ENCODE measurements around the gene LMO7. TPM values are rescaled to one million over a fixed set of nuclear protein-coding genes. Genes with fewer than 3 reads are reported as not detected.

Gene LMO7
- total RNA-seq, 1 donor from 2014 or later: 3.2 TPM

- intact Hi-C loops (cut with micrococcal nuclease): no loop called here
- peaks cover 11% of the 10 kb centered on the region for H3K4me1 Mint-ChIP-seq (ENCODE audit: low read depth)
- no peak overlapping the region for H3K27ac Mint-ChIP-seq
- no peak overlapping the region for H3K4me3 Mint-ChIP-seq
- H3K27me3 Mint-ChIP-seq (ENCODE audit: insufficient read depth): no peaks in the 10 kb centered on the region
- no peak for DNase-seq (ENCODE audit: low spot score)
- H3K9me3 Mint-ChIP-seq: no peaks in the 10 kb centered on the region
- H3K36me3 Mint-ChIP-seq (ENCODE audit: low read depth): peaks cover 3% of the 10 kb centered on the region
Measured at GRCh38 chr13:75794663-75795062, 158.5 kb downstream of the LMO7 start.

GRCh38 chr13:75795274-75795673, 159.1 kb downstream of the LMO7 start:
- no peak overlapping the region for H3K4me3 Mint-ChIP-seq
- no peak for DNase-seq (ENCODE audit: low spot score)
- no peak overlapping the region for H3K27ac Mint-ChIP-seq
- peaks cover 16% of the 10 kb centered on the region for H3K4me1 Mint-ChIP-seq (ENCODE audit: low read depth)
- H3K36me3 Mint-ChIP-seq (ENCODE audit: low read depth): peaks cover 3% of the 10 kb centered on the region
- H3K27me3 Mint-ChIP-seq (ENCODE audit: insufficient read depth): no peaks in the 10 kb centered on the region
- no peaks in the 10 kb centered on the region for H3K9me3 Mint-ChIP-seq
- intact Hi-C loops (cut with micrococcal nuclease): no loop called here

GRCh38 chr13:75796825-75797224, 160.7 kb downstream of the LMO7 start:
- Mint-ChIP-seq H3K4me3 (no peak overlapping the region), H3K4me1 (ENCODE audit: low read depth) (peaks cover 23% of the 10 kb centered on the region), H3K36me3 (ENCODE audit: low read depth) (peaks cover 6% of the 10 kb centered on the region), H3K27ac (no peak overlapping the region), H3K9me3 (no peaks in the 10 kb centered on the region), H3K27me3 (ENCODE audit: insufficient read depth) (no peaks in the 10 kb centered on the region)
- no peak for DNase-seq (ENCODE audit: low spot score)
- intact Hi-C loops (cut with micrococcal nuclease): no loop called here

GRCh38 chr13:75797239-75797638, 161.1 kb downstream of the LMO7 start:
- Mint-ChIP-seq H3K36me3 (ENCODE audit: low read depth) (peaks cover 7% of the 10 kb centered on the region), H3K27ac (no peak overlapping the region), H3K4me3 (no peak overlapping the region), H3K4me1 (ENCODE audit: low read depth) (peaks cover 26% of the 10 kb centered on the region), H3K9me3 (no peaks in the 10 kb centered on the region), H3K27me3 (ENCODE audit: insufficient read depth) (no peaks in the 10 kb centered on the region)
- intact Hi-C loops (cut with micrococcal nuclease): no loop called here
- no peak for DNase-seq (ENCODE audit: low spot score)

- Mint-ChIP-seq H3K36me3 (ENCODE audit: low read depth) (peaks cover 7% of the 10 kb centered on the region), H3K9me3 (no peaks in the 10 kb centered on the region), H3K4me3 (no peak overlapping the region), H3K4me1 (ENCODE audit: low read depth) (peaks cover 31% of the 10 kb centered on the region), H3K27me3 (ENCODE audit: insufficient read depth) (no peaks in the 10 kb centered on the region), H3K27ac (no peak overlapping the region)
- DNase-seq (ENCODE audit: low spot score): no peak
- intact Hi-C loops (cut with micrococcal nuclease): no loop called here
Measured at GRCh38 chr13:75797719-75798118, 161.6 kb downstream of the LMO7 start.

- no peaks in the 10 kb centered on the region for H3K27me3 Mint-ChIP-seq (ENCODE audit: insufficient read depth)
- DNase-seq (ENCODE audit: low spot score): no peak
- intact Hi-C loops (cut with micrococcal nuclease): no loop called here
Measured at GRCh38 chr13:75798353-75799255, 162.5 kb downstream of the LMO7 start.

GRCh38 chr13:75800545-75800944, 164.4 kb downstream of the LMO7 start:
- DNase-seq (ENCODE audit: low spot score): no peak
- intact Hi-C loops (cut with micrococcal nuclease): loop anchor here (2.0 to 5.0 kb wide), 3 partner anchors 38 to 103 kb away; no protein-coding TSS in a partner anchor
- H3K27me3 Mint-ChIP-seq (ENCODE audit: insufficient read depth): no peaks in the 10 kb centered on the region
- no peak overlapping the region for H3K27ac Mint-ChIP-seq
- H3K4me1 Mint-ChIP-seq (ENCODE audit: low read depth): peaks cover 43% of the 10 kb centered on the region
- no peaks in the 10 kb centered on the region for H3K9me3 Mint-ChIP-seq
- H3K36me3 Mint-ChIP-seq (ENCODE audit: low read depth): peaks cover 5% of the 10 kb centered on the region
- no peak overlapping the region for H3K4me3 Mint-ChIP-seq

More at GRCh38 chr13:75798353-75799255, 162.5 kb downstream of the LMO7 start:
- H3K4me3 Mint-ChIP-seq: no peak overlapping the region
- H3K27ac Mint-ChIP-seq: no peak overlapping the region
- peaks cover 40% of the 10 kb centered on the region for H3K4me1 Mint-ChIP-seq (ENCODE audit: low read depth)
- no peaks in the 10 kb centered on the region for H3K9me3 Mint-ChIP-seq
- H3K36me3 Mint-ChIP-seq (ENCODE audit: low read depth): peaks cover 7% of the 10 kb centered on the region

GRCh38 chr13:75801388-75801945, 165.3 kb downstream of the LMO7 start:
- no peak for DNase-seq (ENCODE audit: low spot score)
- intact Hi-C loops (cut with micrococcal nuclease): loop anchor here (2.0 to 5.0 kb wide), 3 partner anchors 39 to 104 kb away; no protein-coding TSS in a partner anchor
- Mint-ChIP-seq H3K27me3 (ENCODE audit: insufficient read depth) (no peaks in the 10 kb centered on the region), H3K4me1 (ENCODE audit: low read depth) (peaks cover 43% of the 10 kb centered on the region), H3K9me3 (no peaks in the 10 kb centered on the region), H3K4me3 (no peak overlapping the region), H3K36me3 (ENCODE audit: low read depth) (peaks cover 5% of the 10 kb centered on the region), H3K27ac (no peak overlapping the region)

GRCh38 chr13:75802161-75802560, 166.0 kb downstream of the LMO7 start:
- DNase-seq (ENCODE audit: low spot score): no peak
- H3K4me3 Mint-ChIP-seq: no peak overlapping the region
- peaks cover 5% of the 10 kb centered on the region for H3K36me3 Mint-ChIP-seq (ENCODE audit: low read depth)
- no peaks in the 10 kb centered on the region for H3K9me3 Mint-ChIP-seq
- H3K4me1 Mint-ChIP-seq (ENCODE audit: low read depth): peaks cover 43% of the 10 kb centered on the region
- no peak overlapping the region for H3K27ac Mint-ChIP-seq
- no peaks in the 10 kb centered on the region for H3K27me3 Mint-ChIP-seq (ENCODE audit: insufficient read depth)
- intact Hi-C loops (cut with micrococcal nuclease): loop anchor here (5.0 kb wide), 2 partner anchors 70 to 105 kb away; no protein-coding TSS in a partner anchor

- intact Hi-C loops (cut with micrococcal nuclease): loop anchor here (5.0 kb wide), 2 partner anchors 69 to 106 kb away; no protein-coding TSS in a partner anchor
Measured at GRCh38 chr13:75803164-75803611, 167.1 kb downstream of the LMO7 start.

GRCh38 chr13:75804054-75804453, 167.9 kb downstream of the LMO7 start:
- Mint-ChIP-seq H3K27ac (no peak overlapping the region), H3K27me3 (ENCODE audit: insufficient read depth) (no peaks in the 10 kb centered on the region), H3K9me3 (no peaks in the 10 kb centered on the region), H3K36me3 (ENCODE audit: low read depth) (peaks cover 4% of the 10 kb centered on the region), H3K4me3 (no peak overlapping the region), H3K4me1 (ENCODE audit: low read depth) (peaks cover 33% of the 10 kb centered on the region)
- intact Hi-C loops (cut with micrococcal nuclease): loop anchor here (5.0 kb wide), 2 partner anchors 68 to 107 kb away; no protein-coding TSS in a partner anchor
- no peak for DNase-seq (ENCODE audit: low spot score)

More at GRCh38 chr13:75803164-75803611, 167.1 kb downstream of the LMO7 start:
- H3K9me3 Mint-ChIP-seq: no peaks in the 10 kb centered on the region
- peak overlapping the region; percentile 2 for H3K27ac Mint-ChIP-seq
- H3K27me3 Mint-ChIP-seq (ENCODE audit: insufficient read depth): no peaks in the 10 kb centered on the region
- no peak for DNase-seq (ENCODE audit: low spot score)
- H3K4me1 Mint-ChIP-seq (ENCODE audit: low read depth): peaks cover 41% of the 10 kb centered on the region
- H3K36me3 Mint-ChIP-seq (ENCODE audit: low read depth): peaks cover 5% of the 10 kb centered on the region
- H3K4me3 Mint-ChIP-seq: no peak overlapping the region

GRCh38 chr13:75804605-75805004, 168.5 kb downstream of the LMO7 start:
- H3K36me3 Mint-ChIP-seq (ENCODE audit: low read depth): peaks cover 4% of the 10 kb centered on the region
- no peak overlapping the region for H3K4me3 Mint-ChIP-seq
- H3K27ac Mint-ChIP-seq: no peak overlapping the region
- H3K27me3 Mint-ChIP-seq (ENCODE audit: insufficient read depth): no peaks in the 10 kb centered on the region
- peaks cover 33% of the 10 kb centered on the region for H3K4me1 Mint-ChIP-seq (ENCODE audit: low read depth)
- DNase-seq (ENCODE audit: low spot score): no peak
- H3K9me3 Mint-ChIP-seq: no peaks in the 10 kb centered on the region
- intact Hi-C loops (cut with micrococcal nuclease): loop anchor here (5.0 kb wide), 2 partner anchors 68 to 107 kb away; no protein-coding TSS in a partner anchor

GRCh38 chr13:75806117-75806516, 170.0 kb downstream of the LMO7 start:
- peaks cover 1% of the 10 kb centered on the region for H3K36me3 Mint-ChIP-seq (ENCODE audit: low read depth)
- DNase-seq (ENCODE audit: low spot score): no peak
- no peaks in the 10 kb centered on the region for H3K9me3 Mint-ChIP-seq
- no peak overlapping the region for H3K27ac Mint-ChIP-seq
- H3K4me3 Mint-ChIP-seq: no peak overlapping the region
- H3K27me3 Mint-ChIP-seq (ENCODE audit: insufficient read depth): no peaks in the 10 kb centered on the region
- H3K4me1 Mint-ChIP-seq (ENCODE audit: low read depth): peaks cover 22% of the 10 kb centered on the region
- intact Hi-C loops (cut with micrococcal nuclease): no loop called here

All from activated T-helper 1 cell treated with anti-CD3 and anti-CD28 coated beads, Interleukin-12 subunit alpha, Interleukin-12 subunit beta, Interleukin-2, Interleukin-4 antibody, amounts not matched to agents 30 ng/mL and 10 ng/mL and 1 ng/mL, durations not matched to agents 14 hours and 24 hours and 36 hours (primary cell).